H7 (cell line): Measurements from ENCODE around the gene ABHD17A. TPM values are rescaled to one million over a fixed set of nuclear protein-coding genes. Genes with fewer than 3 reads are reported as not detected.

ENCODE experiments used
- DNase-seq: peaks from one replicate; pipeline ENCODE4 v3.0.0; 2012
- H3K27me3 ChIP-seq: 2 replicates; pipeline ENCODE4 v1.6.0; 2011; ENCODE audit warnings: mild to moderate bottlenecking, low read length; ENCODE audit not compliant: control insufficient read depth, insufficient read depth
- H3K36me3 ChIP-seq: replicated peaks from 2 replicates; pipeline ENCODE4 v1.5.1; 2011; ENCODE audit warnings: low read length; ENCODE audit not compliant: control insufficient read depth, insufficient read depth
- H3K4me3 ChIP-seq: 2 replicates; pipeline ENCODE4 v1.5.1; 2011; ENCODE audit warnings: low read depth, mild to moderate bottlenecking, control low read depth, low read length, moderate library complexity; ENCODE audit not compliant: insufficient read depth
- total RNA-seq: library from RNA; depleted of rRNA; stranded (reverse); fragments of >200 nt; shearing (Covaris generic); gene quantifications from 2 replicates; pipeline ENCODE4 v1.2.3, GENCODE V29; 2014

ABHD17A gene
- total RNA-seq, 1 experiment from 2014 or later: 134 TPM

DNA sequence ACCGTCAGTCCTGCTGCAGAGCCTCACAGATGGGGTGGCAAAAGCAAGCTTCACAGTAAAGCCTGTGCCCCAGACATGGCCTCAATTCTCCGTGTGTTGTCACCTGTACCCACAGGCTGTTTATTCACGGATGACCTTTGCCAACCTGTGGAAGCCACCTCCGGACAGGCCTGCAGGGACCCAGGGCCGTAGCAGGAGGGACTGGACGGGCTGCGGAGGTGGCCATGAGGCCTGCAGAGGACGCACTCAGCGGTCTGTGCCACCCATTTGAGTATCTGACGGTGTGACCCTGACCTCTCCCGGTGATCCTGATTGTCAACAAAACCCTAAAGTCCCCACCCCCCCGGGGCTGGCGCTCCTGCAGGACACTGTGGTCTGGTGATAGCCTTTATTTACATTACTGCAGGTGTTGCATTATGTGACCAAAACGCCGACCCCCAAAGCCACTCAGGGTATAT is 14.1 kb downstream of the ABHD17A start:
- no peak for DNase-seq
- Histone ChIP-seq H3K27me3 (no peaks in the 10 kb centered on the region), H3K36me3 (no peaks in the 10 kb centered on the region; the same call in 1 of the 2 replicates), H3K4me3 (no peak overlapping the region)

DNA sequence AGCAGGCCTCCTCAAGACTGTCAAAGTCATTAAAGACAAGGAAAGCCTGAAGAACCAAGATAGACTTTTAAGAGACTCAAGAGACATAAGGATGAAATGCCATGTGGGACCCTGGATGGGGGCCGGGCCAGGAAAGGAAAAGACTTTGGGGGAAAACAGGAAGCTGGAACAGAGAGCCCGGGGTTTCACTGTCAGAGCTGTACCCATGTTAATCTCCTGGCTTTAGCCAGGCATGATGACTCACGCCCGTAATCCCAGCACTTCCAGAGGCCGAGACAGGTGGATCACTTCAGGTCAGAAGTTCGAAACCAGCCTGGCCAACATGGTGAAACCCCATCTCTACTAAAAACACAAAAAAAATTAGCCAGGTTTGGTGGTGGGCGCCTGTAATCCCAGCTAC is 16.3 kb downstream of the ABHD17A start:
- Histone ChIP-seq H3K4me3 (no peak overlapping the region), H3K27me3 (no peaks in the 10 kb centered on the region), H3K36me3 (no peaks in the 10 kb centered on the region; the same call in 1 of the 2 replicates)
- no peak for DNase-seq

DNA sequence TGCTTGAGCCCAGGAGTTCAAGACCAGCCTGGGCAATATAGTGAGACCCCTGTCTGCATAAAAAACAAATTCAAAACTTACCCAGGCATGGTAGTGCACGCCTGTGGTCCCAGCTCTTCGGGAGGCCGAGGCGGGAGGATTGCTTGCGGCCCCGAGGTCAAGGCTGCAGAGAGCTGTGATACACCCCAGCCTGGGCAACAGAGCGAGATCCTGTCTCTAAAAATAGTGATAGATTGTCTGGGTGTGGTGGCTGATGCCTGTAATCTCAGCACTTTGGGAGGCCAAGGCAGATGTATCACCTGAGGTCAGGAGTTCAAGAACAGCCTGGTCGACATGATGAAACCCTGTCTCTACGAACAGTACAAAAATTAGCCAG is 18.0 kb downstream of the ABHD17A start:
- H3K27me3 ChIP-seq: no peaks in the 10 kb centered on the region
- no peaks in the 10 kb centered on the region for H3K36me3 ChIP-seq
- H3K4me3 ChIP-seq: no peak overlapping the region
- no peak for DNase-seq

DNA sequence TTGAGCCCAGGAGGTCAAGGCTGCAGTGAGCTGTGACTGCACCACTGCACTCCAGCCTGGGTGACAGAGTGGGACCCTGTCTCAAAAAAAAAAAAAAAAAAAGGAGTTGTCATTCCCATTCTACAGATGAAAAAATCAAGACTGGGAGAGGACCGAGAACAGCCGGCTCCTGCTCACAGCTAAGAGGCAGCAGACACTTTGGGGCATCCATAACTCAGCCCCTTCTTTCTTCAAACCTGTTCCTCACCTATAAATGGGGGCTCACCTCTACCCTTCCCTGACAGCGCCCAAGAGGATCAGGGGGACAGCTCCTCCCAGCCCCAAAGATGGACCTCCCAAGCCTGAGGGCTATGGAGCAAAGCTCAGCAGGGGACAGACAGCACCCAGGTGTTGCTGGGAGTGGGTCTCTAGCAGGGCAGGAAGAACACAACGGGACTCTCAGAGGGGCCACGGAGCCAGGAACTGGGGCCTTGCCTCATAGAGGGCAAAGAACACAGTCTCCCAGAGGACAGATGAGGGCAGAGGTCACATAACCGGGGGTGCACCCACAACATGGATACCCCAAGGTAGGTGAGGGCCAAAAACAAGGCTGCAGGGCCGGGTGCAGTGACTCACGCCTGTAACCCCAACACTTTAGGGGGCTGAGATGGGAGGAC is 18.5 kb downstream of the ABHD17A start:
- no peak overlapping the region for H3K4me3 ChIP-seq
- no peak for DNase-seq
- no peaks in the 10 kb centered on the region for H3K36me3 ChIP-seq
- peaks cover 3% of the 10 kb centered on the region; the same call in 1 of the 2 replicates for H3K27me3 ChIP-seq

DNA sequence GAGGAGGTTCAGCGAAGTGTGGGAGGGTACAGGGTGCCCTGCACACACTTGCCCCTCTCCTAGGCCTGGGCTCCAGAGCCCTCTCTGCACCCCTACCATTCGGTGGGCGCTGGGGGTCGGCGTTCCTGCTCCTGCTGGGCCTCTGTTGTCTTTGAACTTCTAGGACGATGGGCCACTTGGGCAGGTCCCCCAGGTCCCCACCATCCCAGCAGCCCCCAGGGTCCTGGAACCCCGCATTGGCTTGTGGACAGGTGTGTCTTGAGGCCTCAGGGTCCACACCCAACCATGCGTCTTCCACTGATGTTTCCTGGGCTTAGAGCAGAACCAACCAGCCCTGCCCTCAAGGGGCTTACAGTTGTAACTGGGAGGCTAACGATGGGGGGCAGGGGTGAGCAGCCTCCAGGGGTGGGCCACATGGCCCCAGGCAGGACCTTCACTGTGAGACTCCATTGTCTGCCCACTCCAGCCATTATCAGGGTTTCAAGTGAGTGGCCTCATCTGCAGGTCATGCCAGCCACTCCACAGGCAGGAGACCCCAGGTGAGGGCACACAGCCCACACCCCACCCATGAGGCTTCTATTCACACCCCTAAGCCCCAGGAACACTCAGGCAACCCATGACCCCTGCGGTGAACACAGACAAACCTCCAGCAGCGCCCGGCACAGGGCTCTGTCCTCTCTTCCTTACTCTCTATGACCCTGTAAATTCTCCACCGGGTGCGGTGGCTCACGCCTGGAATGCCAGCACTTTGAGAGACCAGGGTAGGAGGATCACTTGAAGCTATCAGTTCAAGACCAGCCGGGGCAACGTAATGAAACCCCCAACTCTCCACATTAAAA is 19.9 kb downstream of the ABHD17A start:
- Histone ChIP-seq H3K27me3 (peaks cover 6% of the 10 kb centered on the region; the same call in 1 of the 2 replicates), H3K36me3 (no peaks in the 10 kb centered on the region), H3K4me3 (peak overlapping the region; percentile 70)
- DNase-seq: no peak

DNA sequence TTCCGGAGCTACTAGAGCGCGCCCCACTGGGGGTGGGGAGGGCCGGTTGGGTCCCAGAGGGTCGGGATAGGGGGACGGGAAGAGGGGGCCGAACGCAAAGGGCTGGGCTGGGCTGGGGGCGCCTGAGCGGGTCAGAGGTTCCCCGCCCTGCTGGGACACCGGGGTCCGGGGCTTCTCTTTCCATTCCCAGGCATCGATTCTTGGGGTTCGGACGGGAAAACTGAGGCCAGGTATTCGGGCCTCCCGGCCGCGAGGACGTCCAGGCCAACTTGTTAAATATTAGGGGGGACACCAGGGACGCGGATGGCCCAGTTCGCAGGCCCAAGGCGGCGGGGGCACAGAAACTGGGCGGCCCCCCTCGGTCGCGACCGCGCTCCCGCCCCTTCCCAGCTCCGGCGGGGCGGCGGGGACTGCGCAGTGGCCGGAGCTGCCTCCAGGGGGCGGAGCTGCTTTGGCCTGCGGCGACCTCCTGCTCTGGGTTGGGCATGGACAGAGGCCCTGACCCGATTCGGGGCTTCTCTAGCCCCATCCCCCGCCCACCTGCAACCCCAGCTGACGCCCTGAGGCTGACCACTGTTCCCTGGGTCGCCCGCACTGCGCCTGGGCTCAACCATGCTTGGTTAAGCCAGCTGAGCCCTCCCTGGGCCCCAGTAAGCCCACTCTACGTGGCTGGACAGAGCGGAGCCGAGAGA is 20.7 kb downstream of the ABHD17A start:
- peak overlapping the region; percentile 70 for H3K4me3 ChIP-seq
- DNase-seq: peak; percentile 97

DNA sequence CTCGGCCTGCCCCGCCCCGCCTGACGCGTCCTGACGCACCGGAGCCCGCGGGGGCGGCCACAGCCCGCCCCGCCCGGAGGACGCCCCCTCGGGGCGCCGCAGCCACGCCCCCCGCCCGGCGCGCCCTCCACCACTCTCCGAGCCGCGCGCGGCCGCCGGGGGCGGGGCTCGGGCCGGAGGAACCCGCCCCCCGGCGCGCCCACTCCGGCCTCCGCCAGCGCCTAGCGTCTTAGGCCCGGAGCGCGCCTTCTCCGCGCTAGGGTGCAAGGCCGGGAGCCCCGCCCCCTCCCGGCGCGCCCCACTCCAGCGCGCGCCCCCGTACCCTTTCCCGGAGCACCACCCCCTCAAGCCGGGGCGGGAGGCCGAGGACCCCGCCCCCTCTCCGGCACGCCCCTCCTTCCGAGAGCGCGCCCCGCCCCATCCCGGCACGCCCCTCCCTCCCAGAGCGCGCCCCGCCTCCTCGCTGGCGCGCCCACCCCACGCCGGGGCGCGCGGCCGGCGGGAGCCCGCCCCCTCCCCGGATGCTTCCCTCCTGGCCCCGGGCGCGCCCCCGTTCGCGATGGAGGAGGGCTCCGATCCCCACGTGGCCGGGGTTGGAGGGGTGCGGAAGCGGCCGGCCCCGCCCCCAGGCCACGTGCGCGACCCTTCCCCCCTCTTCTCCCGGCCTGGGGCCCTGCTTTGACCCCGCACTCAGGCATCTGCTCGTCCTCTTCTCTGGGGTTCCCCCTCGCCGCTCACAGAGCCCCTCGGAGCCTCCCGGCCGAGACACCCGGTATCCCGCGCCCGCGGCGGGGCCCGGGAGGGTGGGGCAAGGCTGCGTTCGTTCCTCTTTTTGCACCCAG is 21.4 kb downstream of the ABHD17A start:
- Histone ChIP-seq H3K4me3 (peak overlapping the region; percentile 70), H3K36me3 (no peaks in the 10 kb centered on the region), H3K27me3 (peaks cover 6% of the 10 kb centered on the region; the same call in 1 of the 2 replicates)
- peak; percentile 100 for DNase-seq

More for the DNA sequence above, 20.7 kb downstream of the ABHD17A start:
- H3K27me3 ChIP-seq: peaks cover 6% of the 10 kb centered on the region; the same call in 1 of the 2 replicates
- H3K36me3 ChIP-seq: no peaks in the 10 kb centered on the region

DNA sequence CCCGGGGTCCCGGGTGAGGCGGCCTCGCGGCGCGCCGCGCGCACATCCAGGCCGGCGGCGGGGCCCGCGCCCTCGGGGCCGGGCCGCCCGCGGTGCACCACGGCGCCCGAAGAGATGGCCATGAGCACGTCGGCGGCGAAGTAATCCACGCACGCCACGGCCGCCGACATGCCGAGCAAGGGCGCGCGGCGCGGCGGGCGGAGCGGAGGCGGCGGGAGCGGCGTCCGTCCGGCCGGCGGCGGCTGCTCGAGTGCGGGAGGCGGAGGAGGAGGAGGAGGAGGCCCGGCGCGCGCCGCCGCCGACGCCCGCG is 22.0 kb downstream of the ABHD17A start, which contains the start of gene KLF16:
Gene KLF16 (minus strand): TSS at position 252 of the 310 bp plus-strand sequence. CDS start 82 bp downstream, at position 170.
- H3K27me3 ChIP-seq: peaks cover 6% of the 10 kb centered on the region; the same call in 1 of the 2 replicates
- H3K36me3 ChIP-seq: no peaks in the 10 kb centered on the region
- H3K4me3 ChIP-seq: peak within 1 kb of the TSS; percentile 72
- DNase-seq: no peak

DNA sequence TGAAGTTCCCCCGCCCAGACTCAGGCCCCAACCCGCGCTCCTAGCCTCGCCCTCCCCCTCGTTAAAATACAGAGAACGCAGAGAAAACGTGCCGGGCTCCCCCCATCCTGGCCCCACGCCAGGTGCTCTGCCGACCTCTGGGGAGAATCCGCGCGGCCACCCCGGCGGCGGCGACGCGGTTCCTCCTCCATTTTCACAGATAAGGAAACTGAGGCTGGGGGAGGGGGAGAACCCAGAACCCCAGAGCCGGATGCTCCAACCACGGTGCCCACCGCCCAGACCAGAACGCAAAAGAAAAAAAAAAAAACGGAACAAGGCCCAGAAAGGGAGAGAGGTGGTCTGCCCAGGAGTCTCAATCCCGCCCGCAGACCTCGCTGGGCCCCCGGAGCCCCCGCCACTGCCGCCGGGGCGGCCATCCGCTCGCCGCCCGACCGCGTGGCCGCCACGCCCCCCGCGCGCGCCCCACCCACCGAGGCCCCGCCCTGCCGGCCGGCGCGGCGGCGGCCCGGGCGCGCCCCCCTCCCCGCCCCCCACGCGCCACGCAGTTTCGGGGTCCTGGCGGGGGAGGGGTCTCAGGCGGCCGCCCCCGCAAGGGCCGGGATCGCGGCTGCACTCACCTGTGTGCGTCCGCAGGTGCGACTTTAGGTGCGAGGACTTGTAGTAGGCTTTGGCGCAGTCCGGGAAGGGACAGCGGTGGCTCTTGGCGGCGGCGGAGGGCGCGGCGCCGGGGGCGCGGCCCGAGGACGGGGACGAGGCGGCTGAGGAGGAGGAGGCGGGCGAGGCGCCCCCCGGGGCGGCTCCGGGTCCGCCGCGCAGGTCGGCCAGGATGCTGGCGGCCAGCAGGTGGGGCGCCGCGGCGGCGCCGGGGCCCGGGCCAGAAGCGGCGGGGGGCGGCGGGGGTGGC is 22.6 kb downstream of the ABHD17A start:
- H3K27me3 ChIP-seq: peaks cover 6% of the 10 kb centered on the region; the same call in 1 of the 2 replicates
- peak; percentile 91 for DNase-seq
- no peaks in the 10 kb centered on the region for H3K36me3 ChIP-seq
- H3K4me3 ChIP-seq: peak overlapping the region; percentile 72

DNA sequence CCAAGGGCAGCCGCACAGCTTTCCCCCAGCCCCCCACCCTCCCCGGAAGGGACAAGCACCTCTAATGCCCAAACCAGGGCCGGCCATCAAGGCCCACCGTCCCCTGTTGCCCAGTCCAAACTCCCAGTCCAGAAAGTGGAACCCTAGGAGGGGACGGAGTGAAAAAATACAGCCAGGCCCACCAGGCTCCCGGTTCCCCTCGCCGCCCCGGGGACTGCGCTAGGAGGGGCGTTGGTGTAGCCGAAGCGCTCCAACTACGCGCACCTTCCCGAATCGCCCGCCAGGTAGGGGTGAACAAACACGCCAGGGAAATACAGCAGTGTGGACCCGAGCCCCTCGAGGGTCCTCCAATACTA is 23.2 kb downstream of the ABHD17A start:
- Histone ChIP-seq H3K27me3 (peaks cover 6% of the 10 kb centered on the region; the same call in 1 of the 2 replicates), H3K36me3 (no peaks in the 10 kb centered on the region), H3K4me3 (peak overlapping the region; percentile 72)
- DNase-seq: peak; percentile 75

DNA sequence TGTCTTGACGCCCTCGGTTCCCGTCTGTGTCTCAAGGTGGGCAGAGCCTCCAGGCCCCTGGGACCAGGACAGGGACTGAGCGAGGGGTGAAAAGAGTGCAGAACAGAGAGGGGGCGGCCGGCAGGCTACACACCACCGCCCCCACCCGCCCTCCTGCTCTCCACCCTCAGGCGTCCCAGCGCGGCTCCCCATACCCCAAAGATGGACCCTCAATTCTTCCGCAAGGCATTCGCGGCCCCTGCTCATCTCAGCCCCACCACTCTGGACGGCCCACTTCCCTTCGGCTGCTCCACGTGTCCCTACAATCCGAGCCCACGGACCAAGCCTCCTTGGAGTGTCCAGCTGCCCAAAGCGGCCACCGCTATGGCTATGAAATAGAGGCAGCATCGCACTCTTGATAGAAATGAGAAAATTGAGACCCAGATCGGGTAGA is 23.7 kb downstream of the ABHD17A start:
- Histone ChIP-seq H3K4me3 (peak overlapping the region; percentile 72), H3K27me3 (peaks cover 6% of the 10 kb centered on the region; the same call in 1 of the 2 replicates), H3K36me3 (no peaks in the 10 kb centered on the region)
- DNase-seq: peak; percentile 71

DNA sequence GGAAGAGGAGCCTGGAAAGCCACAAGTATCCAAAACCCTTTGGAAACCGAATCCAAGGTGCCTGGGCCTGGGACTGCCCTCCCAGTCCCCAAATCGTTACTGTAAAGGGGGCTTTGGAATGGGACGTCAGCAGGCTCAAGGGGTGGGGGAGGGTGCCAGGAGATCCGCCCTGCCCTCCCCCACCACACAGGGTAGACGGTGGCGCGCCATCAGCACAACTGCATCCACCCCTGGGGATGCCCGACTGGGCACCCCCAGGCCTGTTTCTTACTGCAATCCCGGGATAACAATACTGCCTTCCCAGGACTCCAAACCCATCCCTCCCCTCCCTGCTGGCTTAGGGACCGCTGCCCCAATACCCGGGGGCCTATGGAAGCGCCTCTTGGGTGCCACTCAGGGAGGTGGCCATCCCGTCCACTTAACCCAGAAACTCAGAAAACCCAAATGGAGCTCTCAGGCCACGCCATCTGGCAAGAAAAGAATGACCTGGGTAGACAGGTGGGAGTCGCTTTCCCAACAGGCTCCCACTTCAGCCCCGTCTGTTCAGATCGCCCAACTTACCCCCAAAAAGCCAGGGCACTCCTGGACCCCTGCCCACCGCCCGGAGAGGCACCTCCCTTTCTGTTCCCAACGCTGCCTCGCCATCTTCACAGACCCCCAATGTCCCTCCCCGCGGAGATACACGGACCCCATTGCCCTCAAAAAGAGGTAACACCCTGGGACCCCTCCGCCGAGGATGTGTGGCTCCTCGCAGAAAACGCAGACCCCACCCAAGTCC is 24.3 kb downstream of the ABHD17A start:
- DNase-seq: peak; percentile 73
- Histone ChIP-seq H3K4me3 (peak overlapping the region; percentile 72), H3K36me3 (no peaks in the 10 kb centered on the region), H3K27me3 (peaks cover 6% of the 10 kb centered on the region; the same call in 1 of the 2 replicates)
